Muscle of leg (tissue), 11 donors: ENCODE data around the gene RAF1. TPM values are rescaled to one million over a fixed set of nuclear protein-coding genes. Genes with fewer than 3 reads are reported as not detected.
"Not testable (repeated sequence)": the region's sequence is repeated elsewhere in the genome, so short reads cannot be mapped to it uniquely, and the experiment has no call there.

Experiments
- DNase-seq: peaks from one replicate; pipeline ENCODE4 v3.0.0; 2013
- H3K27ac ChIP-seq: one replicate; pipeline ENCODE4 v1.5.1; 2013; ENCODE audit warnings: mild to moderate bottlenecking, low read length, control low read depth
- H3K27me3 ChIP-seq: one replicate; pipeline ENCODE4 v1.6.1; 2013; ENCODE audit warnings: low read length; ENCODE audit not compliant: control insufficient read depth, insufficient read depth
- H3K36me3 ChIP-seq: one replicate; pipeline ENCODE4 v1.6.1; 2013; ENCODE audit warnings: low read length; ENCODE audit not compliant: control insufficient read depth, insufficient read depth
- H3K4me1 ChIP-seq: one replicate; pipeline ENCODE4 v1.6.1; 2013; ENCODE audit warnings: low read length; ENCODE audit not compliant: control insufficient read depth, insufficient read depth
- H3K4me3 ChIP-seq: one replicate; pipeline ENCODE4 v1.5.1; 2013; ENCODE audit warnings: low read length, control low read depth
- H3K9me3 ChIP-seq: replicated peaks from 2 replicates; pipeline ENCODE4 v1.6.1; 2013; ENCODE audit warnings: low read depth, low read length; ENCODE audit not compliant: control insufficient read depth
- WGBS: methylation state at CpG from one replicate; pipeline ENCODE4 v1.1.5; 2013; ENCODE audit warnings: missing lambda C conversion rate; ENCODE audit not compliant: insufficient coverage; 5-methylcytosine and 5-hydroxymethylcytosine counted together
- polyA plus RNA-seq, 8 donors: library from polyadenylated mRNA; unstranded; fragments of 120-200 nt; gene quantifications; one replicate each; pipeline versions ENCODE4 v1.2.1 to v1.2.3, GENCODE V29; 2013; ENCODE audit warnings: inconsistent platforms in 1 of 8, low replicate concordance in 1 of 8; ENCODE audit not compliant: insufficient read length in 8 of 8, insufficient read depth in 1 of 8
- total RNA-seq: library from RNA; stranded (reverse); fragments of 120-200 nt; gene quantifications from one replicate; pipeline ENCODE4 v1.2.4, GENCODE V29; 2013

Gene RAF1
- total and polyA plus RNA-seq, 9 donors = 80.0 to 113 (median 90.7) TPM

DNA sequence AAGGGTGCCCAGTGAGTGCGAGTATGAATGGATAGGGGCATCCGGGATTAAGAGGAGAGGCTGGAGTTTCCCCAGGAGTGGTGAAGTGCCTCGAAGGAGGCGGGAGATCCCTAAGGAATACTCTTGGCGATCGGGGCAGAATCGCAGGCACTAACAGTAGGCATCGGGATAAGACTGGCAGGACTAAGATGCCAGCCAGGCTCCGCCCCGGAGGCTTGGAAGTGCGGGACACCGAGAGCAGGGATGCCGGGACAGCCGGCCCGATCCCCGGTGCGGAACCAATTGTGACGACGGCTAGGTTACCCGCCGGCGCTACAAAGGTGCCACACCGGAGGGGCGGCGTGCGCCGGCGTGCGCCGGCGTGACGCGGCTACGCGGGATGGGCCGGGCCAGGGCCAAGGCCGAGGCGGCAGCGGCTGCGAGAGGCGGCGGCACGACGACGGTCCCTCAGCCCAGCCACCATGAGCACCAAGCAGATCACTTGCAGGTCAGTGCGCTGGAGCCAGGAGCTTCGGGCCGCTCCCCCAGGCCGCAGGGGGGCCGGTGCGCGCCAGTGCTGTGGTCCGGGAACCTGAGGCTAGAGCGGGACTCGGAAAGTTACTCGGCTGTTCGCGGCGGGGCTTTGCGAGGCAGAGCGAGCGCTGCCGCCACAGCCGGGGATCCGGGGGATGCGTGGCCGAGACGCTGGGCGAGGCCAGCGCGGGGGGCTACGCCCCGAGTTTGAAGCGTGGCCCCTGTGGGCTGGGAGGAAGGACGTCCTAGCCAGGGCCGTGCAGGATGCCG, 107.0 kb downstream of the RAF1 start, which contains the start of gene MKRN2:
Gene MKRN2, plus strand, starts transcription at position 398 of the 783 bp plus-strand sequence. Its CDS starts 64 bp downstream, at position 462.
- H3K4me1 ChIP-seq = peaks cover 15% of the 10 kb centered on the region
- WGBS = under 1% methylated on average over 75 of the region's 77 CpGs

DNA sequence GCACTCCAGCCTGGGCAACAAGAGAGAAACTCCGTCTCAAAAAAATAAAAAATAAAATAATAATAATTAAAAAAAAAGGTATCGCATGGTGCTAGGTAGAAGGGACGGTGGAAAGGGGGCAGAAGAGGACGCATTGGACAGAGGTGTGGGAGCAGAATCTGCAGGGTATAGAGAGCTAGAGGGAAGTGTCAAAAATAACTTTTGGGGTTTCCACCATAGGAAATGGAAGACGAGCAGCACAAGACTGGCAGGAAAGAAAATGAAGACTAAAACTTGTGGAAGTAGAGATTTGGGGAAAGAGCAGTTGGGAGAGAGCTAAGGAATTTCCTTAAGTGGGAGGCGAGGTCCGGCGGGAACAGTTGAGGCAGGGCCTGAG, 107.6 kb downstream of the RAF1 start:
- WGBS = 0% methylated on average over 6 of the region's 8 CpGs
- H3K4me3 ChIP-seq = peak overlapping the region; percentile 91
- H3K4me1 ChIP-seq = peaks cover 15% of the 10 kb centered on the region
- peak overlapping the region; percentile 92 for H3K27ac ChIP-seq
- DNase-seq = no peak
- no peaks in the 10 kb centered on the region for H3K36me3 ChIP-seq
- peaks cover 8% of the 10 kb centered on the region for H3K27me3 ChIP-seq
- no peaks in the 10 kb centered on the region for H3K9me3 ChIP-seq

More for the DNA sequence above, 107.0 kb downstream of the RAF1 start, which contains the start of gene MKRN2:
- Histone ChIP-seq H3K9me3 (no peaks in the 10 kb centered on the region), H3K27me3 (peaks cover 8% of the 10 kb centered on the region), H3K36me3 (no peaks in the 10 kb centered on the region), H3K4me3 (peak within 1 kb of the TSS; percentile 91), H3K27ac (peak within 1 kb of the TSS; percentile 97)
- peak; percentile 94 for DNase-seq

DNA sequence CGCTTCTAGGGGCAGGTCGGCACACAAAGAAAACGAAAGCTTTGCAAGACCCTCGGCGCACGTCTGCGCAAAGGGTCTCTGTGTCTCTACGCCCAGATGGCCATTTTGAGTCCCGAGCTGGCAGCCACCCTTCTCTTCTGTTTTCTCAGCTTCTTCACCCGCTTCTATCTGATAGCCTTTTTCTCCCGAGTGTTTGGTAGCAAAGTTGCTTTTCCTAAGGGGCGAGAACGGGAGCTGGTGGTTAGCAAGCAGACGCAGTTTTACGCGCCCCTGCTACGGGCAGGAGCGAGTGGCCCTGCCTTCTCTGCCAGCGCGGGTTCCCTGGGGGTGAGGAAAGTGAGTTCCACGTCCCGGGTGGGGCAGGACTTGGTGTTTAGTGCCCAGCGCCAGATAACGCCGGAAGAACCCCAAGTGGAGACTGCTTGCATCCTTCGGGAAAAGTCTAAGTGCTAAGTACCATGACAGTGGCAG, 110.0 kb downstream of the RAF1 start:
- Histone ChIP-seq H3K27ac (peak overlapping the region; percentile 50), H3K4me3 (peak overlapping the region; percentile 45), H3K4me1 (peaks cover 6% of the 10 kb centered on the region), H3K27me3 (peaks cover 8% of the 10 kb centered on the region), H3K9me3 (no peaks in the 10 kb centered on the region), H3K36me3 (no peaks in the 10 kb centered on the region)
- 5% methylated on average over 23 of the region's 26 CpGs for WGBS
- peak; percentile 30 for DNase-seq

DNA sequence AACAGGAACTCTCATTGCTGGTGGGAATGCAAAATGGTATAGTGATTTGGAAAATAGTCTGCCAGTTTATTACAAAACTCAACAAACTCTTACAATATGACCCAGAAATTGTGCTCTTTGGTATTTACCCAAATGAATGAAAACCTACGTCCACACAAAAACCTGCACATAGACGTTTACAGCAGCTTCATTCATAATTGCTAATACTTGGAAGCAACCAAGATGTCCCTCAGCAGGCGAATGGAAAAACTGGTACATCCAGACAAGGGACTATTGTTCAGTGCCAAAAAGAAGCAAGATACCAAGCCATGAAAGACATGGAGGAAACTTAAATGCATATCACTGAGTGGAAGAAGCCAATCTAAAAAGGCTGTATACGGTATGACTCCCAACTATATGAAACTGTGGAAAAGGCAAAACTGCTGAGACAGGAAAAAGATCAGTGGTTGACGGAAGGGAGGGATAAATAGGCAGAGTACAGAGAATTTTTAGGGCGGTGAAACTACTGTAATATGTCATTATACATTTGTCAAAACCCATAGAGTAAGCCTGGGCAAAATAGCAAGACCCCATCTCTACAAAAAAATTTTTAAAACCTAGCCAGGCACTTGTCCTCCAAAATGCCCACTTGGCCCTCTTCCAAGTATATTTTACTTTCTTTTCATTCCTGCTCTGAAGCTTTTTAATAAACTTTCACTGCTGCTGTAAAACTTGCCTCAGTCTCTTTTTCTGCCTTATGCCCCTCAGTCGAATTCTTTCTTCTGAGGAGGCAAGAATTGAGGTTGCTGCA, 113.8 kb downstream of the RAF1 start:
- Histone ChIP-seq H3K36me3 (no peaks in the 10 kb centered on the region), H3K27ac (no peak overlapping the region), H3K4me3 (no peak overlapping the region), H3K9me3 (no peaks in the 10 kb centered on the region), H3K4me1 (peaks cover 3% of the 10 kb centered on the region), H3K27me3 (peaks cover 8% of the 10 kb centered on the region)
- DNase-seq = no peak
- WGBS = 60% methylated on average over 2 of the region's 7 CpGs

DNA sequence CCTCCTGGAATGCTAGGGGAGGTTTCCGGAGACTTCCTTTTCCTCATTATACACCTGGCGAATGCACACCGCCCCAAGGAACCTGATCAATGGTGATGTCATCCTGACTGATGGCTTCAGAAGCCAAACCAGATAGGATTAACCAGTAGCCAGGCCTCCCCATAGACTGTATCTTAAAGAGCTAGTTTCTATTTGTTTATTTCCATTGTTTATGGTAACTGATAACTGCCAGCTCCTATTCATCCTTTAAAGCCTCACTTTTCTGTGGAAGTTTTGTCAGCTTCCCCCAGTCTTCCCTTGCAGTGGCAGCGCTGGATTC, 118.5 kb downstream of the RAF1 start, which contains the start of gene MKRN2OS:
Gene MKRN2OS, minus strand, starts transcription at position 27 of the 319 bp plus-strand sequence. CDS start 35 bp downstream, outside the sequence.
- no peak within 1 kb of the TSS for H3K4me3 ChIP-seq
- H3K27ac ChIP-seq = no peak within 1 kb of the TSS
- WGBS = 60% methylated on average over 1 of the region's 4 CpGs
- no peak for DNase-seq
- no peaks in the 10 kb centered on the region for H3K36me3 ChIP-seq
- H3K27me3 ChIP-seq = no peaks in the 10 kb centered on the region
- H3K9me3 ChIP-seq = no peaks in the 10 kb centered on the region
- H3K4me1 ChIP-seq = no peaks in the 10 kb centered on the region

DNA sequence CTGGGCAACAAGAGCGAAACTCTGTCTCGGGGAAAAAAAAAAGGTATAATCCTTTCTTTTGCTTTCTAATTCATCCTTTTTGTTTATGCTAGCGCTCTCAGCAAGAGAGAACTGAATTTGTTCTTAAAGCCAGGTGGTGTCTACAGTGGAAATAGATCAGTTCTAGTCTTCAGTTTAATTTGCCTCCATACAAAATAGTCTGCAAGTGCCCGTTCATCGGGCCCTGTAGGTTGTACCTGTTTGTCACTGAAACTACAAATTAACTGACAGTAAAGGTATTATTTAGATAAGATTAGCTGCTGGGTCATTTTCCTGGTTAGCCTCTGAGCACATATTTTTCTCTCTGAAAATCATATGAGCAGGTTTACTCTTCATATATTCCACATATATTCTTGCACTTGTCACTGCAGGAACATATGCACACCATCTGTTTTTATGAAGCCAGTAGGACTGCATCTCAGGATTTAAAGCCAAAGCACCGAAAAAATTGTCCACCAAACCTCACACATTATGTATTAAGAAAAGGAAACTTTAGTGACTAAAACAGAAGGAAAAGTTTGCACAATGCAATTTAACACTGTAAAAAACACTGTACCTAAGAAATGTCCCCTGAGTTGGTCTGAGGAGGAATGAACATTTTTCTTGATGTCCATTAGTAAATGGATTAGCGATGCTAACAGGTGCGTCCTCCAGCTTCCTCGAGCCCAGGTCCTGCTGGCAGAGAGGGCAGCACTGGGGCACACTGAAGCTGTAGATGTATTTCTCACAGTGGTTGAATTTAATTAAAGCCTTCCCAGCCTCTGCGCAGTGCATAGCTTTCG, 119.1 kb downstream of the RAF1 start:
- Histone ChIP-seq H3K27ac (no peak overlapping the region), H3K9me3 (no peaks in the 10 kb centered on the region), H3K4me1 (no peaks in the 10 kb centered on the region), H3K4me3 (no peak overlapping the region), H3K36me3 (peaks cover 5% of the 10 kb centered on the region), H3K27me3 (no peaks in the 10 kb centered on the region)
- WGBS = 58% methylated on average over 5 of the region's 11 CpGs
- no peak for DNase-seq

DNA sequence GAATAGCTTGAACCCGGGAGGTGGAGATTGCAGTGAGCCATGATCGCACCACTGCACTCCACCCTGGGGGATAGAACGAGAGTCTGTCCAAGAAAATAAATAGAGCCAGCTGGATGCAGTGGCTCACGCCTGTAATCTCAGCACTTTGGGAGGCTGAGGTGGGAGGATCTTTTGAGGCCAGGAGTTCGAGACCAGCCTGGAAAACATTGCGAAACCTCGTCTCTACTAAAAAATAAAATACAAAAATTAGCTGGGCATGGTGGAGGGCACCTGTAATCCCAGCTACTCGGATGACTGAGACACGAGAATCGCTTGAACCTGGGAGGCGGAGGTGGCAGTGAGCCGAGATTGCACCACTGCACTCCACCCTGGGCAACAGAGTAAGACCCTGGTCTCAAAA, 120.4 kb downstream of the RAF1 start:
- H3K4me1 ChIP-seq, DNase-seq, H3K27ac ChIP-seq, H3K36me3 ChIP-seq, H3K4me3 ChIP-seq, H3K27me3 ChIP-seq, H3K9me3 ChIP-seq: not testable (repeated sequence)
- 62% methylated on average over 3 of the region's 12 CpGs for WGBS

DNA sequence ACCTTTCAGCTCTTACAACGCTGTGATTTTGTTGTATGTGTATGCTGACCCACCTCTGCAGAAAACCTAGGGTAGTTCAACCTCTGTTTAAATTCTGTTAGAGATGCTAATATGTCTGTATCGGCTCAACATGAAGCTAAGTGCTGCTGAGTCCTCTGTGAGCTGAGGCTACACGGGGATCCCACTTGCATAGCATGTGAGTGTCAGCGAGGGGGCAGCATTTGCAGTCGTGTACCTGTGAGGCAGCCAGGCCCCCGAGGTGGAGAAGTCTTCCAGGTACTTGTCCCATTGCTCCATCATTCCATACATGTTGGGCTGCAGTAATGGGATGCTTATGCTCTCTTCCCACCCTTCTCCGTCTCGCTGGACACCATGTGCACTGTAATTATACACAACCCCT, 122.3 kb downstream of the RAF1 start:
- WGBS = no CpG with 5 or more reads among the region's 8 CpGs
- no peak for DNase-seq
- Histone ChIP-seq H3K4me3 (no peak overlapping the region), H3K36me3 (peaks cover 7% of the 10 kb centered on the region), H3K27ac (no peak overlapping the region), H3K27me3 (no peaks in the 10 kb centered on the region), H3K4me1 (no peaks in the 10 kb centered on the region), H3K9me3 (no peaks in the 10 kb centered on the region)

DNA sequence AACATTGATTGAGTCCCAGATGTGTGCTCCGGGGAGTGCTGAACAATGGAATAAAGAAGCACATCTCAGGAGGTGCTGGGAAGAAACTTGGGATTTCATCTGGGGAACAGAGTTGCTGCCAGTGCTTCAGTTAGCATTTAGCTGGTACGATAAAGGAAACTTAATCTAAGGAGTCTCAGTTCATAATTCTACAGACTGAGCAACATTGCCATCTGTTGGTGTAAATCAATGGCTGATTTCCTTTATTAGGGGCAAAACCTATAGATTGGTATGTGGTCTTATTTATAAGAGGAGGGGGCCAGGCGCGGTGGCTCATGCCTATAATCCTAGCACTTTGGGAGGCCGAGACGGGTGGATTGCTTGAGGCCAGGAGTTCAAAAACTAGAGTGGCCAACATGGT, 127.5 kb downstream of the RAF1 start:
- Histone ChIP-seq H3K9me3 (no peaks in the 10 kb centered on the region), H3K4me1 (no peaks in the 10 kb centered on the region), H3K27ac (no peak overlapping the region), H3K27me3 (no peaks in the 10 kb centered on the region), H3K36me3 (peaks cover 20% of the 10 kb centered on the region), H3K4me3 (no peak overlapping the region)
- 76% methylated on average over 3 of the region's 6 CpGs for WGBS
- DNase-seq = no peak
